Smooth muscle cell (in vitro differentiated cells): Measurements from ENCODE around the gene HDAC5. TPM values are rescaled to one million over a fixed set of nuclear protein-coding genes. Genes with fewer than 3 reads are reported as not detected.
"Not testable (repeated sequence)": the region's sequence is repeated elsewhere in the genome, so short reads cannot be mapped to it uniquely, and the experiment has no call there.

Source experiments
- DNase-seq: peaks from one replicate; lab custom pipeline; 2025; ENCODE audit not compliant: unreplicated experiment; lab: John Stamatoyannopoulos, UW
- H2AFZ ChIP-seq: fragments of 200-600 bp; sonication (generic); 2 replicates; pipeline ENCODE4 v1.6.0; 2016; ENCODE audit warnings: antibody characterized with exemption, low read depth, mild to moderate bottlenecking
- H3F3A ChIP-seq: fragments of 200-600 bp; sonication (generic); 2 replicates; pipeline ENCODE4 v1.6.0; 2017; ENCODE audit warnings: antibody characterized with exemption, low read depth
- H3K27ac ChIP-seq: fragments of 200-600 bp; sonication (generic); 2 replicates; pipeline ENCODE4 v1.5.1; 2016; ENCODE audit warnings: low read depth, mild to moderate bottlenecking
- H3K27me3 ChIP-seq: fragments of 200-600 bp; sonication (generic); 2 replicates; pipeline ENCODE4 v1.6.1; 2016; ENCODE audit warnings: low read depth, mild to moderate bottlenecking
- H3K36me3 ChIP-seq: fragments of 200-600 bp; sonication (generic); 2 replicates; pipeline ENCODE4 v1.5.1; 2016; ENCODE audit warnings: low read depth
- H3K4me1 ChIP-seq: fragments of 200-600 bp; sonication (generic); 2 replicates; pipeline ENCODE4 v1.5.1; 2016; ENCODE audit warnings: low read depth
- H3K4me2 ChIP-seq: fragments of 200-600 bp; sonication (generic); 2 replicates; pipeline ENCODE4 v1.6.0; 2016; ENCODE audit warnings: mild to moderate bottlenecking
- H3K4me3 ChIP-seq: fragments of 200-600 bp; sonication (generic); 2 replicates; pipeline ENCODE4 v1.5.1; 2016; ENCODE audit warnings: mild to moderate bottlenecking
- H3K79me2 ChIP-seq: fragments of 200-600 bp; sonication (generic); 2 replicates; pipeline ENCODE4 v1.6.0; 2016; ENCODE audit warnings: low read depth, mild to moderate bottlenecking
- H3K9ac ChIP-seq: fragments of 200-600 bp; sonication (generic); 2 replicates; pipeline ENCODE4 v1.6.0; 2016; ENCODE audit warnings: low read depth
- H3K9me3 ChIP-seq: fragments of 200-600 bp; sonication (generic); replicated peaks from 2 replicates; pipeline ENCODE4 v1.5.1; 2016; ENCODE audit warnings: low read depth
- H4K20me1 ChIP-seq: fragments of 200-600 bp; sonication (generic); 2 replicates; pipeline ENCODE4 v1.6.0; 2016; ENCODE audit warnings: low read depth
- CTCF ChIP-seq: fragments of 200-600 bp; sonication (generic); IDR thresholded peaks from 2 replicates; pipeline ENCODE4 v1.5.1; 2017; ENCODE audit warnings: borderline replicate concordance, mild to moderate bottlenecking, antibody characterized with exemption; ENCODE audit not compliant: insufficient read depth, poor library complexity, severe bottlenecking
- WGBS: methylation state at CpG from one replicate; pipeline ENCODE4 v1.1.7; 2016; ENCODE audit warnings: low lambda C conversion rate; 5-methylcytosine and 5-hydroxymethylcytosine counted together
- polyA plus RNA-seq: library from polyadenylated mRNA; unstranded; fragments of >200 nt; fragmentation: Nextera tagmentation; extraction: Ambion mirVana; gene quantifications from 2 replicates; pipeline ENCODE4 v1.2.1, GENCODE V29; 2016
- total RNA-seq: library from RNA; depleted of rRNA; stranded (reverse); fragments of >200 nt; gene quantifications from 2 replicates; pipeline ENCODE4 v1.2.3, GENCODE V29; 2014

HDAC5 gene
- total and polyA plus RNA-seq, 2 experiments from 2014 or later = 52.6 to 65.3 TPM

GRCh38 chr17:44133918-44134476, 10.6 kb upstream of the HDAC5 start:
- no peak overlapping the region for H3K4me3 ChIP-seq
- H3K27me3 ChIP-seq = no peaks in the 10 kb centered on the region
- H3F3A ChIP-seq = no peaks in the 10 kb centered on the region
- H3K4me1 ChIP-seq = peaks cover 5% of the 10 kb centered on the region
- H4K20me1 ChIP-seq = no peaks in the 10 kb centered on the region
- H3K36me3 ChIP-seq = no peaks in the 10 kb centered on the region
- H3K9me3 ChIP-seq = no peaks in the 10 kb centered on the region
- no peak overlapping the region for H3K27ac ChIP-seq
- TF ChIP-seq CTCF = no peak
- no peak overlapping the region for H2AFZ ChIP-seq
- no peak for DNase-seq
- 94% methylated on average over 4 of the region's 4 CpGs for WGBS
- H3K79me2 ChIP-seq = no peaks in the 10 kb centered on the region
- no peak overlapping the region for H3K4me2 ChIP-seq
- H3K9ac ChIP-seq = no peak overlapping the region

GRCh38 chr17:44132275-44132821, 8.9 kb upstream of the HDAC5 start:
- TF ChIP-seq CTCF = no peak
- Histone ChIP-seq H3K9ac (no peak overlapping the region), H3K4me3 (no peak overlapping the region), H3K36me3 (no peaks in the 10 kb centered on the region), H3K27me3 (no peaks in the 10 kb centered on the region), H4K20me1 (no peaks in the 10 kb centered on the region), H2AFZ (no peak overlapping the region), H3K9me3 (no peaks in the 10 kb centered on the region), H3K4me2 (no peak overlapping the region), H3K27ac (no peak overlapping the region), H3K4me1 (no peaks in the 10 kb centered on the region), H3F3A (no peaks in the 10 kb centered on the region), H3K79me2 (no peaks in the 10 kb centered on the region)
- DNase-seq = no peak

GRCh38 chr17:44131372-44131771, 7.9 kb upstream of the HDAC5 start:
- not testable (repeated sequence) for H3K4me1 ChIP-seq, H3K9ac ChIP-seq, H3K27me3 ChIP-seq, H3K27ac ChIP-seq, H3K4me2 ChIP-seq, H3F3A ChIP-seq, H3K9me3 ChIP-seq, H4K20me1 ChIP-seq, H3K79me2 ChIP-seq, DNase-seq, H2AFZ ChIP-seq, H3K36me3 ChIP-seq, H3K4me3 ChIP-seq
- WGBS = 95% methylated on average over 12 of the region's 12 CpGs

GRCh38 chr17:44130693-44131349, 7.4 kb upstream of the HDAC5 start:
- no peaks in the 10 kb centered on the region for H4K20me1 ChIP-seq
- H3K27me3 ChIP-seq = no peaks in the 10 kb centered on the region
- no peak for DNase-seq
- H2AFZ ChIP-seq = no peak overlapping the region
- no peak overlapping the region for H3K4me2 ChIP-seq
- no peak overlapping the region for H3K27ac ChIP-seq
- no peak for TF ChIP-seq CTCF
- no peaks in the 10 kb centered on the region for H3F3A ChIP-seq
- WGBS = 92% methylated on average over 5 of the region's 5 CpGs
- no peak overlapping the region for H3K4me3 ChIP-seq
- no peak overlapping the region for H3K9ac ChIP-seq
- no peaks in the 10 kb centered on the region for H3K4me1 ChIP-seq
- H3K79me2 ChIP-seq = no peaks in the 10 kb centered on the region
- H3K9me3 ChIP-seq = no peaks in the 10 kb centered on the region
- H3K36me3 ChIP-seq = no peaks in the 10 kb centered on the region
